Measurements from ENCODE around the gene PAQR9. TPM values are rescaled to one million over a fixed set of nuclear protein-coding genes. Genes with fewer than 3 reads are reported as not detected.

Gene PAQR9
- total and polyA plus RNA-seq, 8 donors = 0.11 to 0.13 TPM; not detected in 6

- no peaks in the 10 kb centered on the region for H3K9me3 ChIP-seq
- no peak overlapping the region for H3K4me3 ChIP-seq
- no peaks in the 10 kb centered on the region for H3K4me1 ChIP-seq
- TF ChIP-seq CTCF (IDR thresholded peaks at IDR 0.05) = no peak
- no peak for ATAC-seq
- DNase-seq = no peak
- no peak overlapping the region for H3K27ac ChIP-seq
- no peaks in the 10 kb centered on the region for H3K27me3 ChIP-seq
- no peaks in the 10 kb centered on the region for H3K36me3 ChIP-seq
- intact Hi-C loops (cut with DNase I) = no loop called here
These were observed 29.2 kb downstream of the PAQR9 start for GRCh38 chr3:142934128-142934886.

- intact Hi-C loops (cut with DNase I) = no loop called here
- Histone ChIP-seq H3K4me1 (no peaks in the 10 kb centered on the region), H3K27ac (no peak overlapping the region), H3K9me3 (no peaks in the 10 kb centered on the region), H3K36me3 (no peaks in the 10 kb centered on the region), H3K4me3 (no peak overlapping the region), H3K27me3 (no peaks in the 10 kb centered on the region)
- ATAC-seq (no peak), DNase-seq (no peak)
- no peak for TF ChIP-seq CTCF (IDR thresholded peaks at IDR 0.05)
These were observed 32.3 kb downstream of the PAQR9 start for GRCh38 chr3:142931222-142931621.

- no peaks in the 10 kb centered on the region for H3K9me3 ChIP-seq
- no peak overlapping the region for H3K27ac ChIP-seq
- H3K4me1 ChIP-seq = no peaks in the 10 kb centered on the region
- TF ChIP-seq CTCF (IDR thresholded peaks at IDR 0.05) = no peak
- no peaks in the 10 kb centered on the region for H3K27me3 ChIP-seq
- intact Hi-C loops (cut with DNase I) = no loop called here
- DNase-seq (no peak), ATAC-seq (no peak)
- no peaks in the 10 kb centered on the region for H3K36me3 ChIP-seq
- no peak overlapping the region for H3K4me3 ChIP-seq
These were observed 33.0 kb downstream of the PAQR9 start for GRCh38 chr3:142930463-142930862.

GRCh38 chr3:142929890-142930289, 33.6 kb downstream of the PAQR9 start:
- no peak for ATAC-seq
- H3K4me3 ChIP-seq = no peak overlapping the region
- no peaks in the 10 kb centered on the region for H3K4me1 ChIP-seq
- H3K9me3 ChIP-seq = no peaks in the 10 kb centered on the region
- H3K27me3 ChIP-seq = no peaks in the 10 kb centered on the region
- H3K36me3 ChIP-seq = no peaks in the 10 kb centered on the region
- no peak for TF ChIP-seq CTCF (IDR thresholded peaks at IDR 0.05)
- DNase-seq = no peak
- H3K27ac ChIP-seq = no peak overlapping the region
- intact Hi-C loops (cut with DNase I) = no loop called here

- Histone ChIP-seq H3K36me3 (no peaks in the 10 kb centered on the region), H3K4me1 (no peaks in the 10 kb centered on the region), H3K4me3 (no peak overlapping the region), H3K9me3 (peaks cover 0 to under 1% of the 10 kb centered on the region in 2 donors), H3K27me3 (no peaks in the 10 kb centered on the region), H3K27ac (no peak overlapping the region)
- ATAC-seq = peak; percentile 73
- DNase-seq = peak in 1 of 4 donors; percentile 38
- TF ChIP-seq CTCF (IDR thresholded peaks at IDR 0.05) = peak in 1 of 2 donors; percentile 25
- intact Hi-C loops (cut with DNase I) = no loop called here
These were observed 34.4 kb downstream of the PAQR9 start for GRCh38 chr3:142929109-142929508.

All from left lung (tissue), 10 donors.